Karpas-422 (cell line): Measurements from ENCODE around the gene JMJD7. TPM values are rescaled to one million over a fixed set of nuclear protein-coding genes. Genes with fewer than 3 reads are reported as not detected.

Experiments
- DNase-seq: peaks from one replicate; pipeline ENCODE4 v3.0.0-alpha.2; 2015
- H2AFZ ChIP-seq: fragments of 200-600 bp; sonication (generic); 2 replicates; pipeline ENCODE4 v1.6.1; 2014; ENCODE audit warnings: antibody characterized with exemption, low read length, mixed read lengths
- H3K27ac ChIP-seq: fragments of 200-600 bp; sonication (generic); 2 replicates; pipeline ENCODE4 v1.5.1; 2014; ENCODE audit warnings: mild to moderate bottlenecking, low read length, moderate library complexity
- H3K27me3 ChIP-seq: fragments of 200-600 bp; sonication (generic); 2 replicates; pipeline ENCODE4 v1.6.1; 2014; ENCODE audit warnings: low read length, mixed read lengths
- H3K36me3 ChIP-seq: fragments of 200-600 bp; sonication (generic); 2 replicates; pipeline ENCODE4 v1.6.1; 2014; ENCODE audit warnings: low read length, mixed read lengths; ENCODE audit not compliant: insufficient read depth
- H3K4me1 ChIP-seq: fragments of 200-600 bp; sonication (generic); 2 replicates; pipeline ENCODE4 v1.6.1; 2014; ENCODE audit warnings: mild to moderate bottlenecking, low read length, mixed read lengths
- H3K4me2 ChIP-seq: fragments of 200-600 bp; sonication (generic); 2 replicates; pipeline ENCODE4 v1.6.1; 2014; ENCODE audit warnings: low read length, low read depth, mild to moderate bottlenecking; ENCODE audit not compliant: poor library complexity, severe bottlenecking
- H3K4me3 ChIP-seq: fragments of 200-600 bp; sonication (generic); 2 replicates; pipeline ENCODE4 v1.5.1; 2014; ENCODE audit warnings: mild to moderate bottlenecking, antibody characterized with exemption, low read length, mixed read lengths
- H3K79me2 ChIP-seq: fragments of 200-600 bp; sonication (generic); 2 replicates; pipeline ENCODE4 v1.6.1; 2014; ENCODE audit warnings: mild to moderate bottlenecking, low read length, mixed read lengths
- H3K9ac ChIP-seq: fragments of 200-600 bp; sonication (generic); 2 replicates; pipeline ENCODE4 v1.6.0; 2014; ENCODE audit warnings: low read length
- H3K9me2 ChIP-seq: fragments of 200-600 bp; sonication (generic), shearing (Covaris generic); replicated peaks from 2 replicates; pipeline ENCODE4 v1.6.0; 2014; ENCODE audit warnings: mild to moderate bottlenecking, low read length, moderate library complexity; ENCODE audit not compliant: insufficient read depth
- H3K9me3 ChIP-seq: fragments of 300-700, 200-600 bp; sonication (generic); 2 replicates; pipeline ENCODE4 v1.6.1; 2014; ENCODE audit warnings: low read length, mixed read lengths
- H4K20me1 ChIP-seq: fragments of 200-600 bp; sonication (generic); 2 replicates; pipeline ENCODE4 v1.6.1; 2014; ENCODE audit warnings: mild to moderate bottlenecking, antibody characterized with exemption, low read length, low read depth; ENCODE audit not compliant: insufficient read depth
- small RNA-seq: library from RNA; depleted of rRNA; stranded (forward); fragments of <200 nt; gene quantifications from one replicate; pipeline ENCODE3, GENCODE V24; 2014
- total RNA-seq: library from RNA; depleted of rRNA; stranded (reverse); fragments of >200 nt; shearing (Covaris generic); gene quantifications from 2 replicates; pipeline ENCODE4 v1.2.3, GENCODE V29; 2014; ENCODE audit warnings: low replicate concordance; rRNA removed

JMJD7 gene
- total RNA-seq, 1 experiment from 2014 or later: 2.8 TPM

DNA sequence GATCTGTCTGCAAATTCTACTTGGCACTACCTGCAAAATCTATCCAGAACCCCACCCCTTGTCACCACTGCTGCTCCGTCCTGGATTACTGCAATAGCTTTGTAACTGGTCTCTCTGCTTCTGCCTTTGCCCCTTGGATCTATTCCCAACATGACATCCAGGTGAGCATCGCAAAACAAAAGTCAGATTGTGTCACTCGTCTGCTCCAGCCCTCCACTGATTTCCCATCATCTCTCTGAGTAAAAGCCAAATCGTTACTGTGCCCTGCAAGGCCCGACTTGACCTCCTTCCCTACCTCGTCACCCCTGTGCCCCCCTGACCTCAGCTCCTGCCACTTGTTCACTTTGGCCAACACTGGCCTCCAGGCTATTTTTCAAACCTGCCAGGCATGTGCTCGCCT, 56.6 kb downstream of the JMJD7 start:
- H3K9ac ChIP-seq: no peak overlapping the region
- H3K79me2 ChIP-seq: no peaks in the 10 kb centered on the region
- no peaks in the 10 kb centered on the region for H3K9me3 ChIP-seq
- H3K4me3 ChIP-seq: no peak overlapping the region
- H3K4me1 ChIP-seq: no peaks in the 10 kb centered on the region
- H3K27me3 ChIP-seq: no peaks in the 10 kb centered on the region
- H3K36me3 ChIP-seq: no peaks in the 10 kb centered on the region
- H2AFZ ChIP-seq: no peak overlapping the region
- no peaks in the 10 kb centered on the region for H4K20me1 ChIP-seq
- H3K9me2 ChIP-seq: no peaks in the 10 kb centered on the region
- no peak for DNase-seq
- no peak overlapping the region for H3K27ac ChIP-seq
- no peak overlapping the region for H3K4me2 ChIP-seq

DNA sequence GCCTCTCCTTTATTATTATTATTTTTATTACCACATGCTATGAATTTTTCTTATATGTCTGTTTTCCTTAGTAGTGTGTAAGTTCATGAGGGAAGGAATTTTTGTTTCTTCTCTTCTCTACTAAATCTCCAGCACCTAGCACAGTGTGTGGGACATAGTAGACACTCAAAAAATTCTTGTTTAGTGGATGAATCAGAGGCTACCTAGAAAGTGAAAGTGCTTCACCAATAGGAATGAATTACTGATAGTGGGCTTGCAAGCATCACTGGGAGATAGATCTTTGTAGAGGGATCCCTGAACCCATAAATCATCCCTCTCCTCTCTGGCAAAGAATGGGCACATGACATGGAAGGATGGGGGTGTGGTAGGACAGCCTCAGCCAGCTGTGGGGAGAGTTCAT, 57.4 kb downstream of the JMJD7 start:
- Histone ChIP-seq H3K9me2 (no peaks in the 10 kb centered on the region), H3K9ac (no peak overlapping the region), H3K4me2 (no peak overlapping the region), H3K36me3 (no peaks in the 10 kb centered on the region), H4K20me1 (no peaks in the 10 kb centered on the region), H3K27ac (no peak overlapping the region), H3K79me2 (no peaks in the 10 kb centered on the region), H3K9me3 (no peaks in the 10 kb centered on the region), H3K27me3 (no peaks in the 10 kb centered on the region), H2AFZ (no peak overlapping the region), H3K4me3 (no peak overlapping the region), H3K4me1 (no peaks in the 10 kb centered on the region)
- DNase-seq: no peak

DNA sequence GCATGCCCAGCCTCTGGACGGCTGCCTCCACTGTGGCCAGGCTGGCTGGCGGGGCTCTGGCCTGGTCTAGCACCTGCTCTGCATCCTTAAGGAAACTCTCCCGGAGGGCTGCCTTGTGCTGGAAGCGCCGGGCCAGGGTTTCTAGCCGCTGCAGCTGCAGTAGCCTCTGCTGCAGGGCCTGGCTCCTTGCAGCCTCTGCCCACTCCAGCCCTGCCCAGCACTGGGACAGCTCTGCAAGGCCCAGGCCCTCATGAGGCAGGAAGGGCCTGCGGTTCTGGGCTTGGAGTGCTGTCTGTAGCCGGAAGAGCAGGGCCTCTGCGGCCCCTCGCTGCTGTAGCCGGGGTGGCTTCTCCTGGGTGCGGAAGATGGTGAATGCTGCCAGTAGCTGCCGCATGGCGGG, 57.9 kb downstream of the JMJD7 start:
- Histone ChIP-seq H3K4me3 (no peak overlapping the region), H3K79me2 (no peaks in the 10 kb centered on the region), H3K9ac (no peak overlapping the region), H3K4me1 (no peaks in the 10 kb centered on the region), H3K27ac (no peak overlapping the region), H3K9me3 (no peaks in the 10 kb centered on the region), H3K27me3 (no peaks in the 10 kb centered on the region), H3K36me3 (no peaks in the 10 kb centered on the region), H3K4me2 (no peak overlapping the region), H2AFZ (no peak overlapping the region), H3K9me2 (no peaks in the 10 kb centered on the region), H4K20me1 (no peaks in the 10 kb centered on the region)
- no peak for DNase-seq

DNA sequence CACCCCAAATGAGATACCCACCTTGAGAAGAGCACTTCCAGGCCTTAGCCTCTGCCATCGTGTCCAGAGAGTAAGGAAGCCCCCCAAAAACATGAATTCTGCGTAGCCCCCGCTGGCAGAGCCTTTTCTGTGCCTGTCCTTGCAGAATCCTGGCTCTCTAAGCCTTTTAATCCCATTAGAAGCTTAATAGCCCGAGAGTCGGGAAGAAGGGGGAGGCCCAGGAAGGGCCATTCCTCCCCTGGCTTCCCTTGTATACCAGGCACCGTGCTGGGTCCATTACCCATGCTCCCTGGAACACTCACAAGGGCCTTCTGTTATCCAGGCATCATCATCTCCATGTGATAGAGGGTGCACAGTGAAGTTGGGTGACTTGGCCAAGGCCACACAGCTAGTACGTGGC, 58.8 kb downstream of the JMJD7 start:
- H3K79me2 ChIP-seq: no peaks in the 10 kb centered on the region
- no peak overlapping the region for H2AFZ ChIP-seq
- no peaks in the 10 kb centered on the region for H3K9me2 ChIP-seq
- H3K27me3 ChIP-seq: no peaks in the 10 kb centered on the region
- H4K20me1 ChIP-seq: no peaks in the 10 kb centered on the region
- DNase-seq: no peak
- no peak overlapping the region for H3K27ac ChIP-seq
- no peak overlapping the region for H3K4me2 ChIP-seq
- H3K9ac ChIP-seq: no peak overlapping the region
- H3K36me3 ChIP-seq: no peaks in the 10 kb centered on the region
- no peak overlapping the region for H3K4me3 ChIP-seq
- no peaks in the 10 kb centered on the region for H3K4me1 ChIP-seq
- no peaks in the 10 kb centered on the region for H3K9me3 ChIP-seq

DNA sequence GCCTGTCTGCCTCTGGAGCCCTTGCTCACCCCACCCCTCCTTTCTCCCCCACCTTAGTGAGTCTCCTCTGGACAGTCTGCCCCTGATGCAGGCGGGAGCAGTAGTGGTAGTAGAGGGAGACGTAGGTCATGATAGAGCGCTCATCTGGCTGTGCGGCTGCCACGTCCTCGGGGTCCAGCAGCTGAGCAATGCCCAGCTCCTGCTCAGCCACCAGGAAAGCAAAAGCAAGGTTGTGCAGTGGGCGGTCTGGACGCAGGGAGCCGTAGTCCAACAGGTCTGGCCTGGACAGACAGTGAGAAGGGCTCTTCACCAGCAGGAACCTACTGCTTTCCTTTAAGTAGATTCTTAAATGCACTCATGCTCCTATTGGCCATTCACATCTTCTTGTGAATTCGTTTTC, 59.3 kb downstream of the JMJD7 start:
- Histone ChIP-seq H3K27ac (no peak overlapping the region), H3K4me3 (no peak overlapping the region), H3K9me3 (no peaks in the 10 kb centered on the region), H3K9ac (no peak overlapping the region), H4K20me1 (no peaks in the 10 kb centered on the region), H3K4me2 (no peak overlapping the region), H3K79me2 (no peaks in the 10 kb centered on the region), H3K27me3 (no peaks in the 10 kb centered on the region), H3K36me3 (no peaks in the 10 kb centered on the region), H3K4me1 (no peaks in the 10 kb centered on the region), H2AFZ (no peak overlapping the region), H3K9me2 (no peaks in the 10 kb centered on the region)
- no peak for DNase-seq

Small RNAs within 50 kb of the gene (small RNA-seq; reads per million reads assigned to genes)
- gene JMJD7-PLA2G4B (0.12 reads per million), gene MIR4310 (not detected), gene RNA5SP393 (not detected)

Other genes with a start within 250 kb of the JMJD7 start
- gene MGA, start 167.7 kb upstream of the JMJD7 start, total RNA-seq: 40.0 and 68.1 TPM in 2 replicates
- 17.8 and 29.8 TPM in 2 replicates for gene MAPKBP1, start 53.6 kb upstream of the JMJD7 start, total RNA-seq
- 2.2 and 6.1 TPM in 2 replicates for gene PLA2G4B, start 10.8 kb downstream of the JMJD7 start, total RNA-seq
- 0.11 and 0.22 TPM in 2 replicates for gene SPTBN5, start 66.0 kb downstream of the JMJD7 start, total RNA-seq
- 19.9 and 20.4 TPM in 2 replicates for gene EHD4, start 144.5 kb downstream of the JMJD7 start, total RNA-seq
- not detected in 2 replicates for gene PLA2G4E, start 192.9 kb downstream of the JMJD7 start, total RNA-seq